HUES6 (cell line): Measurements from ENCODE around the gene LRRC31.

Source experiments
- H3K27ac ChIP-seq: 2 replicates; pipeline ENCODE4 v1.7.0; 2013; ENCODE audit warnings: low read depth, mild to moderate bottlenecking, low read length, inconsistent platforms
- H3K27me3 ChIP-seq: 2 replicates; pipeline ENCODE4 v1.6.1; 2013; ENCODE audit warnings: low read length; ENCODE audit not compliant: control insufficient read depth, insufficient read depth
- H3K36me3 ChIP-seq: 2 replicates; pipeline ENCODE4 v1.6.1; 2013; ENCODE audit warnings: low read length; ENCODE audit not compliant: control insufficient read depth, insufficient read depth
- H3K4me1 ChIP-seq: 2 replicates; pipeline ENCODE4 v1.6.1; 2013; ENCODE audit warnings: low read length; ENCODE audit not compliant: control insufficient read depth, insufficient read depth
- H3K4me3 ChIP-seq: 2 replicates; pipeline ENCODE4 v1.5.1; 2013; ENCODE audit warnings: low read depth, low read length
- H3K9ac ChIP-seq: one replicate; pipeline ENCODE4 v1.6.1; 2013; ENCODE audit warnings: mild to moderate bottlenecking, low read length
- H3K9me3 ChIP-seq: 2 replicates; pipeline ENCODE4 v1.6.1; 2013; ENCODE audit warnings: low read depth, low read length; ENCODE audit not compliant: control insufficient read depth, insufficient read depth

Gene LRRC31

DNA sequence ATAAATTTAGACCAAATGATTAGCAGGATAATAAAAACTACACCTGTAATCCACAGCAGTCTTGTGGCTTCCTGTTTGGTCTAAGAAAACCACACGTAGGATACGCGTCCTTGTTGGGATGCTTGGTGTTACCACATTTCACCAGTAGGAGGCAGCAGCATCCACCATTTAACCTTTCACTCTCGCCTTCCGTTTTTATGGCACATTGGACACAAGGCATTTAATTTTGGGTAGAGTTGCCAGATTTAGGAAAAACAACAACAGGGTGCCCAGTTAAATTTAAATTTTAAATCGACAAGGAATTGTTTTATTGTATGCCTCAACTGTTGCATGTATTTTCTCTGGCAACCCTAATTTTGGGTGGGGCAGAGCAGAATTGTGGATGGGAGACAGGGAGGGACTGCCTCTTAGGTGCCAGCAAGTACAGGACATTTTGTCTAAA is 6.3 kb downstream of the LRRC31 start:
- H3K36me3 ChIP-seq = no peaks in the 10 kb centered on the region
- H3K4me3 ChIP-seq = no peak overlapping the region
- H3K9ac ChIP-seq = no peak overlapping the region
- peaks cover 2% of the 10 kb centered on the region; the same call in 1 of the 2 replicates for H3K4me1 ChIP-seq
- no peaks in the 10 kb centered on the region for H3K9me3 ChIP-seq
- no peaks in the 10 kb centered on the region for H3K27me3 ChIP-seq
- H3K27ac ChIP-seq = no peak overlapping the region

DNA sequence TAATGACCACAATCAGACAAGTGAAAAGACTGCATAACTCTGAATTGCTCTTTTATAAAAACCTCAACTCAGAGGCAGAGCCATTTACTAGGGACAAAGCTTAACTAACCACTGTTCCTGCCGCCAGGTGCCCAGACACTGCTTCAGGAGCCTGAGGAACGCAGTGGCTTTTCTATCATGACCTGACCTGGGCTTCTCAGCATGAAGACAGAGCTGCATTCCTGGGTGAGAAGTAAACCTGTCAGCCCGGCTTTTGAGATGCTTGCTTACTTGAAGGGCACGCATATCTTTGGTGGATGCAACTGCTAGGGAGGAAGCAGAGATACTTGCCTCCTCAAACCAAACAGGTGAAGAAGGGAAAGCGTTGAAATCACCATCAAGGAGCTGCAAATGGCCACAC is 7.9 kb downstream of the LRRC31 start:
- H3K27me3 ChIP-seq = no peaks in the 10 kb centered on the region

DNA sequence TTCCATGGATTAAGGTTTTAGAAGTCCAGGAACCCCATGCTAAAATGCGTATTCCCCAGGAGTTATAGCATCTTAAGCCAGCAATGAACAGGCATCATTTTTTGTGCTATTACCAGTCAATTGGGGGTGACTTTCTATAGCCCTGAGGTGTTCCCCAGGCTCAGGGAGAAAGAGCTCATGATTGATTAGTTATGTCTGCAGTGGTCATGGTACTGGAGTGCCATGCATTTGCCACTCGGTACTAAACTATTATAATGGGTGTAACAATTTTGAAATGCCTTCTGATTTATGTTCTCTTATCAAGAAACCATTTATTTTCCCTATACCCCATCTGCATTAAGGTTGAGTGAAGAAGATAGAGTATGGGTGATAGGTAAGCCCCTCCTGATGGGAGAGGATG is 11.9 kb downstream of the LRRC31 start:
- Histone ChIP-seq H3K9me3 (no peaks in the 10 kb centered on the region), H3K4me3 (no peak overlapping the region), H3K27me3 (no peaks in the 10 kb centered on the region), H3K27ac (no peak overlapping the region), H3K36me3 (no peaks in the 10 kb centered on the region), H3K9ac (no peak overlapping the region), H3K4me1 (peaks cover 2% of the 10 kb centered on the region; the same call in 1 of the 2 replicates)

More for the DNA sequence above, 7.9 kb downstream of the LRRC31 start:
- H3K4me3 ChIP-seq = no peak overlapping the region
- peaks cover 2% of the 10 kb centered on the region; the same call in 1 of the 2 replicates for H3K4me1 ChIP-seq
- H3K9ac ChIP-seq = no peak overlapping the region
- H3K36me3 ChIP-seq = no peaks in the 10 kb centered on the region
- H3K27ac ChIP-seq = no peak overlapping the region
- no peaks in the 10 kb centered on the region for H3K9me3 ChIP-seq

DNA sequence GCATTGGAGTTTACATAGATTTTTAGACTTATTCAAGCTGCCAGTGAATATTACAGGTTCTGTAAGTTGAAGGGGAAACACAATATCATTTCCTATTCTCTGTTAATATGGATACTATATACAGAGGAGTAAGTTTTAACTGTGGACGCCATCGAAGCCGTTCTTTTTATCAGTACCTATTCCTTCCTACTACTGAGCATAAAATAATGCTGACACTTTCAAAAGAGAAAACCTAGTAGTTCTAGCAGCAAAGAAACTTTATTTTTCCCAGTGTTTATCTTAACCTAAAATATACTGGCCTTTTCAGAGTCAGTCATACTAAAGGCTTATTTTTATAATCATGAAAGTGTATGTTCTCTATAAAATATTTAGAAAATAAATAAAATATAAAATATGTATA is 14.2 kb downstream of the LRRC31 start:
- Histone ChIP-seq H3K9me3 (no peaks in the 10 kb centered on the region), H3K27me3 (no peaks in the 10 kb centered on the region), H3K4me1 (no peaks in the 10 kb centered on the region), H3K9ac (no peak overlapping the region), H3K4me3 (no peak overlapping the region), H3K27ac (no peak overlapping the region), H3K36me3 (no peaks in the 10 kb centered on the region)

DNA sequence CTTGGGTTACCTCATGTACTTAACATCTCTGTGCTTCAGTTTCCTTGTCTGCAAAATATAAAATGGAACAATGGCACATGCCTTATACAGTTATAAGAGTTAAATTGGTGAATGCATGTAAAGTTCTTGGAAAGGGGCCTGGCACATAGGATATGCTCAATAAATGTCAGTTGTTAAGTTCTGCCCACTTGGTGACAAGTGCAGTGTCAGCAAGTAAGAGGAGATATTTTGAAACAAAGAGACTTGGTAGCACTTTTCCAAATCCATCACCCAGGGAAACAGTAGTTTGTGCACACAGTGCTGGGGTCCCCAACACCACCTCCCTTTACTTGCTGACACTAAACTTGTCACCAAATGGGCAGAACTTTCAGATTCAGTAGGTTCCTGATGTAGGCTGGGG is 19.1 kb downstream of the LRRC31 start:
- Histone ChIP-seq H3K9me3 (no peaks in the 10 kb centered on the region), H3K27ac (no peak overlapping the region), H3K36me3 (no peaks in the 10 kb centered on the region), H3K4me3 (no peak overlapping the region), H3K27me3 (no peaks in the 10 kb centered on the region), H3K4me1 (no peaks in the 10 kb centered on the region), H3K9ac (no peak overlapping the region)

DNA sequence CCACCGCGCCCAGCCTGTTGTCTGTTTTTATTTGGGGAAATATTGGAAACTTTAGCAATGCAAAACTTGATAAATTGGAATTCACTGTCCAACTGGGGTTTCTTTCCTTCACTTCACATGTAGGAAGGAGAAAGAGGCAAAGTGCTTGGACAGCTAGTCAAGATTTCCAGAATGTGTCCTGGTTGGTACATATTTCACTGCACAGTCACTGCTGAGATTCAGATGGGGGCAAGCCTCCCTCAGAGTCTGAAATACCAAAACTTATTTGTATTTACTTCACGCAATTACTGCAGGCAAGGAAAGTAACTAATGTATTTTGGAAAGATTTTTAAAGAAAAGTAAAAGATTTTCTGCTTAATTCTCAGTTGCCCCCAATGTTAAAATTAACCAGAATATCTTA is 21.0 kb downstream of the LRRC31 start:
- no peak overlapping the region for H3K27ac ChIP-seq
- no peaks in the 10 kb centered on the region for H3K27me3 ChIP-seq
- no peaks in the 10 kb centered on the region for H3K9me3 ChIP-seq
- no peak overlapping the region for H3K4me3 ChIP-seq
- H3K9ac ChIP-seq = no peak overlapping the region
- no peaks in the 10 kb centered on the region for H3K36me3 ChIP-seq
- H3K4me1 ChIP-seq = no peaks in the 10 kb centered on the region

DNA sequence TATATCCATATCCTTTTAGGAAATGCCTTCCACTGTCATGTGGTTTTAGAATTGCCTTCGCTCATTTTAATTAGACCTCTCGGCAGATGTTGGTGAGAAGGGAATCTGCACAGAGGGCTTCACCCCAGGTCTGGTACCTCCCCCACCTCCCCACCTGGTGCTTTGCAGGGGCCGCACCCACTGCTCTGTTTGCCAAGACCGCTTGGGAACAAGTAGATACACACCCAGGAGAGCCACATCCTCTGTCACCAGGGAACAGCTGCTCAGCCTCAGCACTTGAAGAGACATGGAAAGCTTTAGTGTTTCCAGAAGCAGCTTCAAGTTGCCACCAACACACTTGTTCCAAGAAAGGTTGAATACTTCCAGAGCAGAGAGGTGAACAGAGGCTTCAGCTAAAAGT is 21.8 kb downstream of the LRRC31 start:
- Histone ChIP-seq H3K27me3 (no peaks in the 10 kb centered on the region), H3K9me3 (no peaks in the 10 kb centered on the region), H3K4me3 (no peak overlapping the region), H3K27ac (no peak overlapping the region), H3K9ac (no peak overlapping the region), H3K4me1 (no peaks in the 10 kb centered on the region), H3K36me3 (no peaks in the 10 kb centered on the region)

DNA sequence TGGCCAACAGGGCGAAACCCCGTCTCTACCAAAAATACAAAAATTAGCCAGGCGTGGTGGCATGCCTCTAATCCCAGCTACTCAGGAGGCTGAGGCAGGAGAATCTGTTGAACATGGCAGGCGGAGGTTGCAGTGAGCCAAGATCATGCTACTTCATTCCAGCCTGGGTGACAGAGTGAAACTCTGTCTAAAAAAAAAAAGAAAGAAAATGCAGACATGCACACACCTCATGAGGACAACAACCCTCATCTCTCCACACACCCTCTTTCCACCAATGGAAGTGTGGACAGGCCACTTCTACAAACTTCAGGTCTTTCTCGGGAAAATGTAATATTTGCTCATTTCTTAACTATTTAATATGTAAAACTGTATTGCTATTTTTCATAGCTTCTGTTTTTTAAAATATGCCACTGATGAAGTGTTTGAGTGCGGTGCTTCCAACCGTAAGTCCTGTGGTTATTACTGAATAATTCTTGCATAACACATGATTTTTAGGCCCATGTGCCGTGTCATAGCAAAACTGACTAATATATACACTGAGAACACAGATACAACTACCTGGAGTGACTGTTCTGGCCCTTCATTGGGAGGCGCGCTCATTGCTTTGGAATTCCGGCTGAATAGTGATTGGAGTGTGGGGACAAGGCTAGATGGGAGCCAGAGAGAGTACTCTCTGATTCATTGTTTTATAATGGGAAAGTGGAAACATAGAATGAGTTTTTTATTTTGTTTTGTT is 23.1 kb downstream of the LRRC31 start:
- no peak overlapping the region for H3K9ac ChIP-seq
- no peaks in the 10 kb centered on the region for H3K4me1 ChIP-seq
- no peak overlapping the region for H3K4me3 ChIP-seq
- no peaks in the 10 kb centered on the region for H3K27me3 ChIP-seq
- no peaks in the 10 kb centered on the region for H3K36me3 ChIP-seq
- no peak overlapping the region for H3K27ac ChIP-seq
- no peaks in the 10 kb centered on the region for H3K9me3 ChIP-seq

DNA sequence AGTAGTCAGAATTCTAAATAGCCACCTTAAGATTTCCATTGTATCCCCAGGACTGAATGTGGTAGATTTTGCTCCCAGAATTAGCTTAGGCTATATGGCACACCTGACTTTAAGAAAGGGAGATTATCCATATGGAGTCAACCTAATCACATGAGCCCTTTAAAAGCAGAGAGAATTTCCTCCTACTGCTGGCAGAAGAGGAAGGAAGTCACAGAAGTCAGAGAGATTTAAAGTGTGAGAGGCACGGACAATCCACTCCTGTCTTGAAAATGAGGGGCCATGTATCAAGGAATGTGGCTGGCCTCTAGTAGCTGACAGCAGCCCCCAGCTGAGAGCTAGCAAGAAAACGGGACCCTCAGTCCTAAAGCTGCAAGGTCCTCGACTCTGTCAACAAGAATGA is 26.8 kb downstream of the LRRC31 start:
- no peaks in the 10 kb centered on the region for H3K27me3 ChIP-seq
- no peaks in the 10 kb centered on the region for H3K4me1 ChIP-seq
- H3K36me3 ChIP-seq = no peaks in the 10 kb centered on the region
- H3K9ac ChIP-seq = no peak overlapping the region
- no peak overlapping the region for H3K4me3 ChIP-seq
- H3K9me3 ChIP-seq = no peaks in the 10 kb centered on the region
- no peak overlapping the region for H3K27ac ChIP-seq

DNA sequence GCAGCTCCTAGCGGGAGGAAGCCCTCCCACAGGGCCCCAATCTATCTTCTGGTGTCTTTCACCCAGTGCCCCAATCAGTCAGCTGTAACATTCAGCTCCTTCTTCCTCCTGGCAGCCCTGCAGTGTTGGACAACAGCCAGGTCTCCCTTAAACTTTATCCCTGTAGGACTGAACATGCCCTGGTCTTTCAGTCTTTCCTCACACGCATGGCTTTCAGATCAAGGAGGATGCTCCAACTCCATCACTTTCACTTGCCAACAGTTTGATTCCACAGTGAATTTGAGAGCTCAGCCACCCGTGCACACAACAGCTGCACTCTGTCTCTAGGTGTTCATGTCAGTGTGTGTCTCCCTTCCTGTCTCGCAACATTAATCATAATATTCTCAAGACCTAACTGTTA is 28.6 kb downstream of the LRRC31 start:
- Histone ChIP-seq H3K27ac (no peak overlapping the region), H3K9me3 (no peaks in the 10 kb centered on the region), H3K4me1 (0 out of 2 replicates have a peak, but pooled peaks cover 3% of the 10 kb centered on the region), H3K27me3 (no peaks in the 10 kb centered on the region), H3K9ac (no peak overlapping the region), H3K4me3 (no peak overlapping the region), H3K36me3 (no peaks in the 10 kb centered on the region)

DNA sequence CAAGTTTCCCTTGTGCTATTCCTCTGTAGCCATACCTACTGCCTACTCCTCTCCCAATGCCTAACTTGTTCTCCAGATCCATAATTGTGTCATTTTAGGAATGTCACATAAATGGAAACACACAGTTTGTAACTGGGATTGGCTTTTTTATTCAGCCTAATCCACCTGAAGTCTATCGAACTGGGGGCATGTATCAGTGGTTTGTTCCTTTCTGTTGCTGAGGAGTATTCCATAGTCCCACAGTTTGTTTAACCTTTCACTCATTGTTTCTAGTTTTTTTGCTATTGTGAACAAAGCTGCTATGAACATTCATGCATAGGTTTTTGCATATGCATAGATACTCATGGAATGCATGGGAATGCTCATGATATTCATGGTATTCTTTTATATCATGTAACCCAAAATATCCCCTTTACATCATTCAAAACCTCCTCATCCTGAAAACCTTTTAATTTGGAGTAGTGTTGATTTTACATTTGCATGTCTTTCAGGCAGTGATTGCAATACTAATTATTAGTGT is 31.2 kb downstream of the LRRC31 start:
- Histone ChIP-seq H3K36me3 (no peaks in the 10 kb centered on the region), H3K9ac (no peak overlapping the region), H3K27me3 (no peaks in the 10 kb centered on the region), H3K4me1 (0 out of 2 replicates have a peak, but pooled peaks cover 3% of the 10 kb centered on the region), H3K4me3 (no peak overlapping the region), H3K9me3 (no peaks in the 10 kb centered on the region), H3K27ac (no peak overlapping the region)
